ENCODE results near the gene PCDH1.

Gene PCDH1

DNA sequence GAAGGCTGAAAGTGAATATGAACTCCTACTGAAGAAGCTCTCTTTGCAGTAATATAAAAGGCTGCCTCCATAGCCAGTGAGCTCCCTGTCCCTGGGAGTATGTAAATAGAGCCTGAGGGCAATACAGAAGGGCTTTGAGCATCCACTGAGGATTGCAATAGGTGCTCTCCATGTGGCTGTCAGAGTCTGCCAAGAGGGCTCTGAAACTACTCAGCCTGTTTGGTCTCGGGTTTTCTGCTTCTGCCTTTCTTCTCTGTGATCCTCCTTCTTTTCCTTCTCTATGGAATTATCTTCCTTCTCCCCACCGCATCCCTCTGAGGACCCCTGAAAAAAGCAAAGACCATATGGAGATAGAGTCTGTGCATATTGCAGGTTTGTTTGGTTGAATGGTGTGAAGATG, 69.4 kb downstream of the PCDH1 start:
- DNase-seq (ENCODE audit: low spot score), result no peak

DNA sequence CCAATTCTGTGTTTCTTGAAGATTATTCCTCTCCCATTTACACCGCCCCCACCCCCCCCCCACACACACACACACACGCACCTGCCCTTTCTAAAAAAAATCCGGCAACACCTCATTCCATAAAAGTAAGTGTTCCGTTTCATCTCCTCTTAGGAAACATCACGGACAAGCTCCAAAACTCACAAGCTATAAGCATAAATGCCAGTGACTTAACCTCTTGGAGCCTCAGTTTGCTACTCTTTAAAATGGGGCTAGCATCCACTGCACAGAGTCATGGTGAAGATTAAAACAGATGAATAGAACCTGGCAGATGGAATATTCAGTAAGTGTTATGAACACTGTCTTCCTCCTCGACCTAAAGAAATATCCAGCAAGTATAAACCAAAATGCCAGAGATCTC, 70.5 kb downstream of the PCDH1 start:
- no peak for DNase-seq (ENCODE audit: low spot score)

DNA sequence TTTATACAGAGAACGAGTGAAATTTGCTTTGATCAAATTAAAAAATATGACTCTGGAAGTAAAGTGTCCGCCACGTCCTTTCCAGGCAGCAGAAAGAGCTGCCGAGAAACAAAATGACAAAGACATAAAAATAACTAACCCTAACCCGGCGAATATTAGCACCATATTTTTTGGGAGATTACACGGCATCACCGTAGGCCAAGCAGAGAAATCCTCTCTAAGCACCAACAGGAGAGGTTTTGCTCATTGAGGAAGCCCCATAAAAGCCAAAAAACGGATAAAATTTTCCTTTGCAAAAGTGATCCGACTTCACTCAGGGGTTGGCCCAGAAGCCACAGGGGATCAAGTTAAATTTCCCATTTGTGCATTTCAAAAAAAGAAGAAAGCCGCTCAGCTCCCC, 70.9 kb downstream of the PCDH1 start:
- DNase-seq (ENCODE audit: low spot score), result no peak

DNA sequence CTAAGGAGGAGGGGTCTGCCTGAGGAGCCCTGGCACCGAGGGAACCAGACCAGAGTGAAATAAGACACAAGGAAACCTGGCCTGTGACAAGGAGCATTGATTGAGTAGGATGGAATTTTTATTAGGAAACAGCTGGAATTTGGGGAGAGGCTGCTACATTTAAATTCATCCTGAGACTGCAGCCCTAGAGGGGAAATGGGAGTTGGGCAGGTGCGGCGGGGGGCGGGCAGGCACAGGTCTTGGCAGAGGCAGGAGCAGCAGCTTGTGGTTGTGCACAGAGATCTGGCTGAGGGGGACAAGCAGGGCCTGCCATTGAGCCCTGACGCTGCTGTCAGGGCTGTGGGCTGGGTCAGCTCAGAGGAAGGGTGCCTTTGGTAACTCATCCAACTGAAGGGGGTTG, 71.6 kb downstream of the PCDH1 start:
- no peak for DNase-seq (ENCODE audit: low spot score)

DNA sequence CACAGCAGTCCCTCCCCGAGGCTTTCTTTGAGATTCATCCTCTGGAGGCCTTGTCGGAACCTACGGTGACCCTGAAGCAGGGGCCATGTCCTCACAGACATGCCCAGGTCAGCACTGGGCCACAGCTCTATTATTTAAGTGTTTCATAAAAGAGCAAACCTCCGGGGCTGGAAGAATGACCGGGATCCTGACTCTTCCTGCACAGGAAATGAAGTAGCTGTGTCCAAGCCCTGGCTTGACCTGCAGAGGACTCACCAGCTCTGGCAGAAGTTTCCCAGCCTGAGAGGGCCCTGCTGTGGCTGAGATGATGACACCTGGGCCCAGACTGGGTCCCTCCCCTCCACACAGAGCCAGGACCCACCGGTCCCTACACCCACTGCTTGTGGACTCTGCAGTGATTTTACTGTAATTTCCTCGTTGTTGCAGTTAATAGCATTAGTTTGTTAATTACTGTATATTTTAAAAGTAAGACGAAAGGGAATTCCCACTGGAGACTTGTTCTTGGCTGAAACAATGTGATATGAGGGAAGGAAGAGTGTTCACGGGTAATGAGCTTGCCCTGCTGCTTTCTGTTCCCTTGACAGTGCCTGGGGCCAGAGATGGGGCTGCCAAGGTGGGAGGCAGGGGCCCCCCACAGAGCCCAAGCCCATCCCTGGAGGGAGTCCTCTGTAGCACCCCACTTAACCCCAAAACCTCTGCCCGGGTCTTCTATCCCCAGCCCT, 72.2 kb downstream of the PCDH1 start:
- DNase-seq (ENCODE audit: low spot score), result no peak

DNA sequence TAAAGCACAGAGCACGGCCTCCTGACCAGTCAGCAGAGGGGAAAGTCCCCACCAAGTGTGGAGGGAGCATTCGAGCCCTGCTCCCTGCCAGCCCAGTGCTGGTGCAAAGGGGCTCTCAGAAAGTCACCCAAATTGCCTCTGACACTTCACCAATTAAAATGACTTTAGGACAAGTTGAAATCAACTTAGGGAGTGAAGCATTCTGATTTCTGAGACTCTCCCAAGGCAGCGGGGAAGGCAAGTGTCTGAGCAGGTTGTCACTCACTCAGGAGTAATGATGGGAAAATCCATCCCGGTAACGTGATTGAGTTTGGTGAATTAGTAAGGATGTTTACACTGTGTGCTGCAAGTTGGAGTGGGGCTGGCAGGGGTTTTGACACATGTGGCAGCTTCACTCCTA, 73.7 kb downstream of the PCDH1 start:
- DNase-seq (ENCODE audit: low spot score), result no peak

Measured in AG08395 (cell line).